GM12892 (cell line): ENCODE results near the gene PIPOX.

Experiments
- POLR2A ChIP-seq: IDR thresholded peaks from 2 replicates; pipeline ENCODE4 v1.6.1; 2011; ENCODE audit warnings: low read depth, low read length, control low read depth
- POLR2AphosphoS5 ChIP-seq: IDR thresholded peaks from 2 replicates; pipeline ENCODE4 v1.6.1; 2011; ENCODE audit warnings: low read depth, low read length, control low read depth
- TAF1 ChIP-seq: IDR thresholded peaks from 2 replicates; pipeline ENCODE4 v1.6.1; 2011; ENCODE audit warnings: low read depth, mild to moderate bottlenecking, control low read depth, low read length, borderline replicate concordance

GRCh38 chr17:28997806-28998205 is 45.1 kb upstream of the PIPOX start:
- TF ChIP-seq TAF1 (no peak), POLR2A (no peak), POLR2AphosphoS5 (no peak)
